ENCODE results near the gene ASCC3.

DNA sequence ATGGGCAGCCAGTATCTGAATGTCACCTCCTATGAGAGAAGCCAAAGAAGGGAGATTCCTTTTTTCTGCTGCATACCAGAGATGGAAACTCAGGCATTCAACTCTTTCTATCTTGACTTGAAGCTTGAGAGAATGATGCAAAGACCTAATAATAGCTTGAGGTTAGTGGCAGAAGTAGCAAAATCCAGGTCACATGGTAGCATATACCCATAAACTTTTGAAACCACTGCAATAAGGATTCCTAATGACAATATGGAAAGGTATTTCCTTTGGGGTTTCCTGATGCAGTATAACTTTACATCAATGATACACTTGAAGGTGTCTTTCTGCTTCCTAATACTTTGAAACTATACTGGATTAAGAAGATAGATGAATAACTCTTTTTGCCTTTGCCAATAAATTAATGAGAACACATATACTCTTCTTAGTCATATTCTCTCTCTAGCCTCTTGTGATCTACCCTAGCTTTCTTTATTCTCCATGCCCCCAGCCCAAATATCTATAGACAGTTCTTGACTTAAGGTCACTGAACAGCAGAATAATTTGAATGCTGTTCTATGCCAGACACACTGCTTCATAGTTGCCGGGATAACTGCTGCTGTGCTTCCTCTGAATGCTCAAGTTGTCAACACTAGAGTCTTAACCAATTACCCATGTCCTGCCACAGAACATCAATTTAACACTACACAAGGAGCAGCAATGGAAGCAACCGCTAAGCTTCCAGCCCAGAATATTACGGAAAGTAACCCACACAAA is 260.9 kb downstream of the ASCC3 start:
- TF ChIP-seq, protein P1, sequence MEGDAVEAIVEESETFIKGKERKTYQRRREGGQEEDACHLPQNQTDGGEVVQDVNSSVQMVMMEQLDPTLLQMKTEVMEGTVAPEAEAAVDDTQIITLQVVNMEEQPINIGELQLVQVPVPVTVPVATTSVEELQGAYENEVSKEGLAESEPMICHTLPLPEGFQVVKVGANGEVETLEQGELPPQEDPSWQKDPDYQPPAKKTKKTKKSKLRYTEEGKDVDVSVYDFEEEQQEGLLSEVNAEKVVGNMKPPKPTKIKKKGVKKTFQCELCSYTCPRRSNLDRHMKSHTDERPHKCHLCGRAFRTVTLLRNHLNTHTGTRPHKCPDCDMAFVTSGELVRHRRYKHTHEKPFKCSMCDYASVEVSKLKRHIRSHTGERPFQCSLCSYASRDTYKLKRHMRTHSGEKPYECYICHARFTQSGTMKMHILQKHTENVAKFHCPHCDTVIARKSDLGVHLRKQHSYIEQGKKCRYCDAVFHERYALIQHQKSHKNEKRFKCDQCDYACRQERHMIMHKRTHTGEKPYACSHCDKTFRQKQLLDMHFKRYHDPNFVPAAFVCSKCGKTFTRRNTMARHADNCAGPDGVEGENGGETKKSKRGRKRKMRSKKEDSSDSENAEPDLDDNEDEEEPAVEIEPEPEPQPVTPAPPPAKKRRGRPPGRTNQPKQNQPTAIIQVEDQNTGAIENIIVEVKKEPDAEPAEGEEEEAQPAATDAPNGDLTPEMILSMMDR (conservative IDR thresholded peaks at IDR 0.05; ENCODE audit: low read depth, low read length), result no peak
- TF ChIP-seq EZH2 (IDR thresholded peaks at IDR 0.05; ENCODE audit: borderline replicate concordance, low read depth, low read length, poor library complexity, severe bottlenecking), result no peak
